HCT116 (cell line): ENCODE measurements around the gene SLC2A1. TPM values are rescaled to one million over a fixed set of nuclear protein-coding genes. Genes with fewer than 3 reads are reported as not detected.

Experiments
- ATAC-seq: fragments of 200-7000 bp; cut with Tn5 transposase; 2 replicates; pipeline ENCODE4 v1.9.1; 2020; ENCODE audit warnings: mild to moderate bottlenecking, moderate library complexity
- BruUV-seq: library from RNA; stranded (reverse); fragments of 400-500 nt; replicated peaks from 2 replicates; lab custom pipeline; 2021; lab: Mats Ljungman, UMichigan
- CTCF ChIA-PET: fragments of 300-600 bp; sonication (Branson Sonifier 250); formaldehyde crosslinking; loops from one replicate; lab custom pipeline; 2021; ENCODE audit warnings: antibody characterized with exemption; lab: Charles Lee
- POLR2A ChIA-PET: fragments of 300-600, 350-600 bp; sonication (Branson Sonifier 250); formaldehyde crosslinking; loops from one replicate; lab custom pipeline; 2021; ENCODE audit warnings: antibody characterized with exemption; lab: Charles Lee
- RAD21 ChIA-PET, 2 experiments: fragments of 300-600 bp; sonication (Branson Sonifier 250); formaldehyde crosslinking; loops; one replicate each; lab custom pipeline; 2023; ENCODE audit warnings: low total read pairs in 2 of 2; ENCODE audit not compliant: uncharacterized antibody in 2 of 2, unreplicated experiment in 2 of 2, low non-redundant PET in 1 of 2; lab: Charles Lee
- DNase-seq: peaks from one replicate; pipeline ENCODE4 v3.0.0-alpha.2; 2010; ENCODE audit warnings: low read depth, low spot score
- H2AFZ ChIP-seq: fragments of 200-600 bp; shearing (Covaris generic), sonication (generic); 2 replicates; pipeline ENCODE4 v1.6.1; 2017; ENCODE audit warnings: low read depth, mixed run types, mixed read lengths, antibody characterized with exemption, low read length; ENCODE audit not compliant: poor library complexity, severe bottlenecking
- H3K27ac ChIP-seq: 2 replicates; pipeline ENCODE4 v1.5.1; 2012; ENCODE audit warnings: low read depth, low read length
- H3K27me3 ChIP-seq: fragments of 200-600 bp; sonication (generic); 2 replicates; pipeline ENCODE4 v1.6.1; 2016; ENCODE audit warnings: mixed run types, low read length, mixed read lengths; ENCODE audit not compliant: insufficient read depth
- H3K36me3 ChIP-seq, 2 experiments: fragments of 200-500 bp in 1 of 2; fragments of 200-600 bp in 1 of 2; sonication (Bioruptor generic) in 1 of 2; sonication (generic) in 1 of 2; 2 replicates each; pipeline versions ENCODE4 v1.5.1 to v1.6.1; 2014 to 2016; ENCODE audit warnings: low read length in 2 of 2, inconsistent platforms in 1 of 2, mixed read lengths in 1 of 2, mixed run types in 1 of 2; ENCODE audit not compliant: insufficient read depth in 2 of 2, control insufficient read depth in 1 of 2
- H3K4me1 ChIP-seq, 2 experiments: fragments of 200-600 bp in 1 of 2; sonication (generic) in 1 of 2; 2 replicates each; pipeline versions ENCODE4 v1.5.1 to v1.6.1; 2012 to 2017; ENCODE audit warnings: low read length in 2 of 2, inconsistent platforms in 1 of 2, mild to moderate bottlenecking in 1 of 2, mixed read lengths in 1 of 2, mixed run types in 1 of 2, moderate library complexity in 1 of 2; ENCODE audit not compliant: insufficient read depth in 2 of 2, control insufficient read depth in 1 of 2
- H3K4me2 ChIP-seq: fragments of 200-600 bp; sonication (generic); 2 replicates; pipeline ENCODE4 v1.6.1; 2017; ENCODE audit warnings: mixed run types, low read length, mixed read lengths
- H3K4me3 ChIP-seq, 2 experiments: fragments of 200-600 bp in 1 of 2; sonication (generic) in 1 of 2; replicated peaks in 1 of 2; 2 replicates each; pipeline ENCODE4 v1.5.1; 2011 to 2016; ENCODE audit warnings: low read length in 2 of 2, control low read depth in 1 of 2, low read depth in 1 of 2, mild to moderate bottlenecking in 1 of 2, mixed read lengths in 1 of 2, mixed run types in 1 of 2
- H3K79me2 ChIP-seq: fragments of 200-600 bp; sonication (generic); 2 replicates; pipeline ENCODE4 v1.6.1; 2017; ENCODE audit warnings: mild to moderate bottlenecking, mixed run types, low read length, moderate library complexity, mixed read lengths; ENCODE audit not compliant: insufficient read depth
- H3K9ac ChIP-seq: fragments of 200-600 bp; sonication (generic); 2 replicates; pipeline ENCODE4 v1.6.1; 2016; ENCODE audit warnings: low read length, mixed read lengths
- H3K9me2 ChIP-seq: fragments of 200-600 bp; sonication (generic), shearing (Covaris generic); 2 replicates; pipeline ENCODE4 v1.6.1; 2017; ENCODE audit warnings: mixed run types, mild to moderate bottlenecking, moderate library complexity; ENCODE audit not compliant: insufficient read depth
- H3K9me3 ChIP-seq, 2 experiments: fragments of 200-500 bp in 1 of 2; fragments of 200-600 bp in 1 of 2; sonication (Bioruptor generic) in 1 of 2; sonication (generic) in 1 of 2; 2 replicates each; pipeline ENCODE4 v1.6.1; 2014 to 2017; ENCODE audit warnings: low read length in 2 of 2, mixed read lengths in 2 of 2, inconsistent platforms in 1 of 2, low read depth in 1 of 2, mild to moderate bottlenecking in 1 of 2, mixed run types in 1 of 2, moderate library complexity in 1 of 2; ENCODE audit not compliant: control insufficient read depth in 1 of 2, insufficient read depth in 1 of 2
- H4K20me1 ChIP-seq: fragments of 200-600 bp; sonication (generic), shearing (Covaris generic); 2 replicates; pipeline ENCODE4 v1.6.1; 2017; ENCODE audit warnings: mixed run types, mild to moderate bottlenecking, moderate library complexity; ENCODE audit not compliant: insufficient read depth
- CTCF ChIP-seq, 3 experiments: fragments of 200-600 bp in 1 of 3; sonication (generic) in 1 of 3; IDR thresholded peaks in 2 of 3; conservative IDR thresholded peaks in 1 of 3; 2 replicates each; pipeline ENCODE4 v1.5.1; 2012 to 2017; ENCODE audit warnings: low read depth in 2 of 3, low read length in 2 of 3, antibody characterized with exemption in 1 of 3, borderline replicate concordance in 1 of 3, control low read depth in 1 of 3, mild to moderate bottlenecking in 1 of 3, mixed read lengths in 1 of 3, mixed run types in 1 of 3, moderate library complexity in 1 of 3; ENCODE audit not compliant: insufficient read depth in 1 of 3
- EGR1 ChIP-seq: IDR thresholded peaks from 2 replicates; pipeline ENCODE4 v1.6.1; 2012; ENCODE audit warnings: low read depth
- ELF1 ChIP-seq: IDR thresholded peaks from 2 replicates; pipeline ENCODE4 v1.6.1; 2012; ENCODE audit warnings: low read depth, borderline replicate concordance
- EZH2 ChIP-seq: fragments of 200-600 bp; sonication (generic); IDR thresholded peaks from 2 replicates; pipeline ENCODE4 v1.6.1; 2017; ENCODE audit warnings: antibody characterized with exemption, mixed run types
- EZH2phosphoT487 ChIP-seq: fragments of 200-600 bp; IDR thresholded peaks from 2 replicates; pipeline ENCODE4 v1.6.1; 2018; ENCODE audit warnings: antibody characterized with exemption, borderline replicate concordance
- JUND ChIP-seq: IDR thresholded peaks from 2 replicates; pipeline ENCODE4 v1.6.1; 2012
- MAX ChIP-seq: IDR thresholded peaks from 2 replicates; pipeline ENCODE4 v1.6.1; 2012
- POLR2AphosphoS5 ChIP-seq: IDR thresholded peaks from 2 replicates; pipeline ENCODE4 v1.6.1; 2011; ENCODE audit warnings: mild to moderate bottlenecking, low read depth, low read length, moderate library complexity
- RAD21 ChIP-seq: IDR thresholded peaks from 2 replicates; pipeline ENCODE4 v1.6.1; 2012; ENCODE audit warnings: low read depth, mild to moderate bottlenecking
- REST ChIP-seq: IDR thresholded peaks from 2 replicates; pipeline ENCODE4 v1.6.1; 2012; ENCODE audit warnings: low read depth
- SIN3A ChIP-seq: IDR thresholded peaks from 2 replicates; pipeline ENCODE4 v1.6.1; 2012; ENCODE audit warnings: low read depth
- SRF ChIP-seq: IDR thresholded peaks from 2 replicates; pipeline ENCODE4 v1.6.1; 2012; ENCODE audit warnings: low read depth
- ZBTB33 ChIP-seq: IDR thresholded peaks from 2 replicates; pipeline ENCODE4 v1.6.1; 2011; ENCODE audit warnings: mild to moderate bottlenecking, low read length, moderate library complexity; ENCODE audit not compliant: insufficient replicate concordance; ENCODE audit errors: extremely low read depth
- ZNF274 ChIP-seq: fragments of 200-500 bp; sonication (Bioruptor generic); IDR thresholded peaks from 2 replicates; pipeline ENCODE4 v1.6.1; 2014; ENCODE audit warnings: mild to moderate bottlenecking, low read depth, low read length, inconsistent platforms
- intact Hi-C: fragments of 100-400 bp; cut with micrococcal nuclease; formaldehyde crosslinking; loops from 2 replicates; pipeline ENCODE4 v1.10.0; 2022
- total RNA-seq: library from RNA; stranded (reverse); gene quantifications from one replicate; pipeline ENCODE4 v1.2.1, GENCODE V29; 2021; ENCODE audit not compliant: unreplicated experiment

Gene SLC2A1
- total RNA-seq, 1 experiment from 2014 or later = 248 TPM

- no peak for DNase-seq
- ChIA-PET POLR2A (no interaction called here), RAD21 (interaction anchor here (0.6 kb wide), 2 partner anchors 108 to 110 kb away, joined by 4 read pairs; no protein-coding TSS in a partner anchor), CTCF (interaction anchor here (1.1 kb wide), 1 partner anchor 18 kb away, joined by 3 read pairs; no protein-coding TSS in a partner anchor)
- H3K9ac ChIP-seq = 0 out of 2 replicates have a peak overlapping the region, but pooled peaks have one; percentile 4
- no peak overlapping the region; the same call in 1 of the 2 replicates for H3K27ac ChIP-seq
- no peaks in the 10 kb centered on the region for H3K9me3 ChIP-seq
- BruUV-seq = no TSS peak
- no peaks in the 10 kb centered on the region for H3K27me3 ChIP-seq
- no peak for TF ChIP-seq ELF1
- TF ChIP-seq RAD21 = no peak
- TF ChIP-seq ZNF274 = no peak
- no peak for TF ChIP-seq ZBTB33
- no peak for TF ChIP-seq CTCF (IDR thresholded peaks at IDR 0.05 in 2 of 3, conservative IDR thresholded peaks at IDR 0.05 in 1 of 3; ENCODE audit: borderline replicate concordance in 1 of 3, insufficient read depth in 1 of 3, low read depth in 2 of 3, low read length in 2 of 3)
- no peak for TF ChIP-seq EZH2phosphoT487
- TF ChIP-seq POLR2AphosphoS5 = no peak
- TF ChIP-seq EGR1 = no peak
- TF ChIP-seq SIN3A = no peak
- TF ChIP-seq REST = no peak
- TF ChIP-seq EZH2 = no peak
- no peak for TF ChIP-seq JUND
- no peak for TF ChIP-seq MAX
- no peak for TF ChIP-seq SRF
- no peaks in the 10 kb centered on the region for H3K9me2 ChIP-seq
- peaks cover 57 to 76% of the 10 kb centered on the region in 2 experiments for H3K4me1 ChIP-seq
- no peaks in the 10 kb centered on the region for H3K36me3 ChIP-seq
- H4K20me1 ChIP-seq = no peaks in the 10 kb centered on the region
- ATAC-seq = no peak
- H3K4me3 ChIP-seq = no peak overlapping the region
- no peak overlapping the region for H2AFZ ChIP-seq
- H3K4me2 ChIP-seq = no peak overlapping the region
- H3K79me2 ChIP-seq = peaks cover 7% of the 10 kb centered on the region; the same call in 1 of the 2 replicates
- intact Hi-C loops = loop anchor here (5.0 kb wide), 1 partner anchor 42 kb away; no protein-coding TSS in a partner anchor
Measured at GRCh38 chr1:42965378-42965777, 6.7 kb upstream of the SLC2A1 start.
